HG03432 (cell line): ENCODE results near the gene RBPJL.

Source experiments
- ATAC-seq: cut with Tn5 transposase; IDR thresholded peaks from one replicate; pipeline ENCODE4 v1.9.1; 2021; ENCODE audit warnings: mild to moderate bottlenecking, moderate library complexity; ENCODE audit not compliant: unreplicated experiment

The RBPJL gene

DNA sequence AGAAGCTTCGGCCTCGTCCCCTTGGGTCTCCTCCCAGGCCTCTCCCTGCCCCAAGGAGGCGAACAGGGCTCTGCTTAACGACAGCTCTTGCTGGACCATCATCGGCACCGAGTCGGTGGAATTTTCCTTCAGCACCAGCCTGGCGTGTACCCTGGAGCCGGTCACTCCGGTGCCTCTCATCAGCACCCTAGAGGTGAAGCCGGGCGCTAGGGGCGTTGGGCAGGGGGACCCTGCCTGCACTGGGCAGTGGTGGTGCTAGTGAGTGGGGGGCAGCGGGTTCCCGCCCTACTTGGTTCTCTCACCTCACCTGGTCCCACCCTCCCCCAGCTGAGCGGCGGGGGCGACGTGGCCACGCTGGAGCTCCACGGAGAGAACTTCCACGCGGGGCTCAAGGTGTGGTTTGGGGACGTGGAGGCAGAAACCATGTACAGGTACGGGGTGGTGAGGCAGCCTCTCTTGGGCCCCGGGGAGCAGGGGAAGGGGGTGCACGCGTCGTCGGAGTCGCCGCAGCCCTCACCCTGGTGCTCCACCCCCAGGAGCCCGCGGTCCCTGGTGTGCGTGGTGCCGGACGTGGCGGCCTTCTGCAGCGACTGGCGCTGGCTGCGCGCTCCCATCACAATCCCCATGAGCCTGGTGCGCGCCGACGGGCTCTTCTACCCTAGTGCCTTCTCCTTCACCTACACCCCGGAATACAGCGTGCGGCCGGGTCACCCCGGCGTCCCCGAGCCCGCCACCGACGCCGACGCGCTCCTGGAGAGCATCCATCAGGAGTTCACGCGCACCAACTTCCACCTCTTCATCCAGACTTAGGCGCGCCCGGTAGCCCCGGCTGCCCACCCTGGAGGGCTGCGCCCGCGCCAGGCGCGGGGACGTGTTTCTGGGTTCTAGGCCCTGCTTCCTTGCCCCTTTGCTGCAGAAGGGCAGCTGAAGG is 9.8 kb downstream of the RBPJL start:
- no peak for ATAC-seq

DNA sequence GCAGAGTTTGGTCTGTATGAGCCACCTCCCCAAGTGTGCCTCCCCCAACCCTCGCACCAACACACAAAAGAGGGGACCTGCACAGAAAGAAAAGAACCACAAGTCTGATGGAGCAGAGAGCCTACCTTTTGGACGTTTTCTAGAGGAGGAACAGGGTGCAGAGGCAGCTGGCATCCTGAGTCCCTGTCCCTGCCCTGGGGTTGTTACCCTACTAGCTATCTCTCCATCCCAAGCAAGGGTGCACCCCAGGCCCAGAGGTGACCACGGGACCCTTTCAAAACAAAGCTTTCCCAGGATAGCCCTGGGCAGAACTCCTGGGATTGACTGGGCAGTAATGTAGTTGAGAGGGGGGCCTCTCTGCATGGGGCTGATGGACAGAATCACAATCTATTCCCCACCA is 11.2 kb downstream of the RBPJL start:
- no peak for ATAC-seq

DNA sequence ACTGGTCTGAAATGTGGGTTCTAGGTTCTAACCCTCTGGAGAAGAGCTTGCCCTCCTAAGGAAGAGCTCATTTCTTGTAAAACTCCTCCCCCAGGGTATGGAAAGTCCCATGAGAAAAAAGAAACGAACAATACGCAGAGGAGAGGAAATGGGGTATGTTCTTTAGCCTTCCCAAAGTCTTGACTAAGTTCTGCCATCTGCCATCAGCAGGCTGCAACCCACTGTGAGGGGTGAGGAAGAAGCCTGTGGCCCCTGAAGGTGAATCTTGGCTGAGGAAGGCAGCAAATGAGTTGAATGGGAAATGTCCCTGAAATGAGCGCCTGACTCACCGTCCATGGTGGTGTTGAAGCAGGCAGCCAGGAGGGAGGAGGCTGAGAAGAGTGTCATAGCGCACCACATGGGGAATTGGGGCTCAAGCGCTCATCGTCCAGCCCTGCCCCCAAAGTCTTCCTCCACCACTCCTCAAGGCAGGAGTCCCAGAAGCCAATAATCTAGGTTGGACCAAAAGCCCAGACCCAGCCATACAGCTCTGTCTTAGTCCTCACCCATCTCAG is 11.8 kb downstream of the RBPJL start:
- ATAC-seq, result no peak

DNA sequence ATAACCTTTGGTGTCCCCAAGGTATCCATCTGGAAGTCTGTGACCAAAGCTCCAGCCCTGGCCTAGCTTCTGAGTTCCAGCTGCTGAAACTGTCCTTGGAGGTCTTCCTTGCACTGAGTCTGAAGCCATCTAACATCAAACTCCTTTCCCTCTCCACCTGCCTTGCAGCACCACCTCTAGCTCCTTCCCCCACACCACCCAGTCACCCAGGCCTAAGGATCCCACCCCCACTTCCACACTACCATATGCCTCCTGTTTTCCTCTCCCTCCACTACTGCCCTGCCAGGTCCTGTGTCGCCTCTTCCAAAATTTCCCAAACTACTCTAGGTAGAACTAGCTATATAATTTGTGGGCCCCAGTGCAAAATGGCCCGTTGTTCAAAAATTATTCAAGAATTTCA is 12.3 kb downstream of the RBPJL start:
- no peak for ATAC-seq

DNA sequence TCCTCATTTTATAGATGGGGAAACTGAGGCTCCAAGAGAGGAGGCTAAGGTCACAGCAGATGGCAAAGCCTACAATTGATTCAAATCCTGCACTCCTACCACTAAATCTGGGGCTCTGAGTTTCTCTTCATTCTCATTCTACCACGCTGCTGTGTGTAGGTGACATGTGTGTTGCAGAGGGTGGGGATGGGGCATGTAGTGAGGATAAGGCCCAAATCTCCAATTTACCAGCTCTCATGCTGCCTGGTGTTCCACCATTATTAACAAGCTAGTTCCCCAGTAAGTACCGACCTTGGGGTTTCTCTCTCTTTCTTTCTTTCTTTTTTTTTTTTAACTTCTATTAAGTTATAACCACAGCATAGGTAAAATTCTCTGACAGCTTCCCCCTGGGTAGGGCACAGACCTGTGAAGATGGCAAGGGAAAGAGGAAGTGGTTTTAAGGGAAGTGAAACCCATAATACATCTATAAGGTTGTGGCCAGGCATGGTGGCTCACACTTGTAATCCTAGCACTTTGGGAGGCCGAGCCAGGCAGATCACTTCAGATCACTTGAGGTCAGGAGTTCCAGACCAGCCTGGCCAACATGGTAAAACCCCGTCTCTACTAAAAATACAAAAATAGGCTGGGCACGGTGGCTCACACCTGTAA is 14.4 kb downstream of the RBPJL start:
- ATAC-seq, result peak; percentile 82

DNA sequence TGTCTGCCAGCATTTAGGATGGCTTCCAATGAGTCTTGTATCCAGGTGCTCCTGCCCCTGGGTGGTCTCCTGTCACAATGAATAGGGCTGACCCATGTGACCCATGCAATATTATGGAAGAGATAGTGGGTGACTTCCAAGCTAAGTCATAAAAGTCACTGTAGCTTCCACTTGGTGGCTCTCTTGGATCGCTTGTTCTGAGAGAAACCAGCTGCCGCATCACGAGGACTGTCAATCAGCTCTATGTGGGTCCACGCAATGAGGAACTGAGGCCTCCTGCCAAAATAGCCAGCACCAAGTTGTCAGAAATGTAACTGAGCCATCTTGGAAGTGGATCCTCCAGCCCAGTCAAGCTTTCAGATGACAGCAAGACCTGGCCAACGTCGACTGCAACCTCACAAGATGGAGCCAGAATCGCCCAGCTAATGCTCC is 16.3 kb downstream of the RBPJL start:
- ATAC-seq, result no peak

DNA sequence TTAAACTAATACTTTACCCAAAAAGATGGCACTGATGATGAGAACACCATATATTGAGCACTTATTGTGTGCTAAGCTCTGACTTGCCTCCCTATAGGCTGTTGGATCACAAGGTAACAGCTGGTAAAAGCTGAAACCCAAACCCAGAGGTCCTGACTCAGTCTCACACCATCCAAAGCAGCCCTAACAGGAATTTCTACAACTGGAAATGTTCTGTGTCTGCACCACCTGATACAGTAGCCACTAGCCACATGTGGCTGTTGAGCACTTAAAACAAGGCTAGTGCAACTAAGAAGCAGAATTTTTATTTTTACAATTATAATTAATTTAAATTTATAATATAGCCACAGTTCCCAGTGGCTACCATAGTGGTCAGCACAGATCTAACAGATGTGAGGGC is 17.1 kb downstream of the RBPJL start:
- no peak for ATAC-seq

DNA sequence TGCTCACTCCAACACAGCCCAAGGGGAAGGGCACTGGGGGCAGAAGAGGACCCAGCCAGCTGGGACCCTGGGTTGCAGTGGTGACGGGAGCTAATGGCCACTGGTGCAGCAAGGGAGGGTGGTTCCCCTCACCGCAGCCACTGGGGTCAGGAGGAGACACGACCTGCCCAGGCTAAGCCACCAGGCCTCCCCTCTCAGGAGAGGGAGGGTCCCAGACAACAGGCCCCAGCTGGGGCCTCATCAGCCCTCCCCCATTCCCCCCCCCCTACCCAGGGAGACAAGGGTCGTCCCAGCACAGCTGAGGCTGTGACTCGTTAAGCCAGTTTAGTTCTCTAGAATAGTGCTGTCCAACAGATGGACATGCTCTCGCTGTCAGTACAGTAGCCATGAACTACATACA is 18.7 kb downstream of the RBPJL start:
- ATAC-seq, result no peak

DNA sequence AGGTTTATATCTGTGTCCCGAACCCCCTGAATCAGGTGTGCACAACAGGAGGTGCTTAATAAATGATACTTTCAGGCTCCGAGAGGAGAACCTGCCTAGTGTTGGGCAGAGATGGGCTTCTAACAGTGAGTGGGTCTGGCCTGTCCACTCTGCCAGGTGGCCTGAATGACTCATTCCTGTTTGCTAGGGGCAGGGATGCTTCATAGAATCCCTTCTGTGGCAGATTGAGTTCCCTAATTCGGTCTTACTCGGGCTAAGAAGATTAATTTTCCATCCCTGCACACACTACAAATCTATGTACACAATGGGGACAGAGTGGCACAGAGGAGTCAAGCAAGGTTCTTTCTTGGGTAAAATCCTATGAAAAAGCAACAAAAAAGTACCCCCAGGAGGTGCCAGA is 21.8 kb downstream of the RBPJL start:
- no peak for ATAC-seq

DNA sequence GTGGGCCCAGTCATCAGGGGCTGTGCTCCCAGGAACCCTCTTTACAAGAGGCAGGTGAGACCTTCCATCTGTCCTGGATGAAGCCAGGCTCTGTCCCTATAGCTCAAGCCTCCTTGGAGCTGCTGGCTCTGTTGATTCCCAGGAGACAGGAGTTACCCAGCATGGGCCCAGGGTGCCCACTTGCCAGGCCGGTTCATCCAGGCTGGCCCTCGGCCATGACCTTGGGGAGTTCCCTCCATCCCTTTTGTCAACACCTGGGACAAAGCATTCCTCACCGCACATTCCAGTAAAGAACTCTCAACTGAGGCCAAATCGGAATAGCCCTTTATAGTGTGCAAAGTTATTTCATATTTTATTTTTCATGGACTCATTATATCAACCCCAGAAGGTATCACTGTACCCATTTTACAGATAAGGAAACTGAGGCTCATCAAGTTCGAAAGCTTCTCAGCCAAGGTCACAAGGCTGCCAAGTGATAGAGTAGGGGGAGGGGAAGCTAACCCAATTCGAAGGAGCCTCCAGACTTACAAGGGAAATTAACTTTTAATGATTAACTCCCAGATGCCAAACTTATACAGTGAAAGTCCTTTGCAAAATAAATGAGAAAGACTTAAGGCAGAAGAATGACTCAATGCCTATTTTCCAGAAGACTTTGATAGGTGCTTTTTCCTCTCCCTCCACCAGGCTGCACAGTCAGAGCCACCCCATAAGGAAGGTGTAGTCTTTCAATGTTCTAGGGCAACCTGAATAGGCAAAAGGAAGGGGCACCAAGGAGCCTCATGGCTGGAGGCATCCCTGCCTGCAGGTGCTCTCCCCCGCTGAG is 23.1 kb downstream of the RBPJL start:
- ATAC-seq, result no peak

DNA sequence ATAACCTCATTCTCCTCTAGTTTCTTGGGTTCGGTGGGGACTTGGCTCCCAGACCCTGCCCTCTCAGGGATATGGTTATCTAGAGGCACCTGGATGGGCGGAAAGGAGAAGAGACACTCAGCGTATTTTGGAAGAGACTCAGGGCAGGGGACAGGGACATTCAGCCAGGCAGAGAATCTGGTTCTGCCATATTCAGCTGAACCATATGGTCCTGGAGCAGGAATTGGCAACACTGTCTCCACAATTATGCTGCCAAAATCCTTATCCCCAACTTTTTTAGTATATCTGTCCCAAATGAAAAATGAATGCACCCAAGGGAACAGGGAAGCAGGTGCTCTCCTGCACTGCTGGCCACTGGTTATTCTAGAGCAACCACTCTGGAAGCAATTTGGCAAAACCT is 23.8 kb downstream of the RBPJL start:
- ATAC-seq, result no peak

DNA sequence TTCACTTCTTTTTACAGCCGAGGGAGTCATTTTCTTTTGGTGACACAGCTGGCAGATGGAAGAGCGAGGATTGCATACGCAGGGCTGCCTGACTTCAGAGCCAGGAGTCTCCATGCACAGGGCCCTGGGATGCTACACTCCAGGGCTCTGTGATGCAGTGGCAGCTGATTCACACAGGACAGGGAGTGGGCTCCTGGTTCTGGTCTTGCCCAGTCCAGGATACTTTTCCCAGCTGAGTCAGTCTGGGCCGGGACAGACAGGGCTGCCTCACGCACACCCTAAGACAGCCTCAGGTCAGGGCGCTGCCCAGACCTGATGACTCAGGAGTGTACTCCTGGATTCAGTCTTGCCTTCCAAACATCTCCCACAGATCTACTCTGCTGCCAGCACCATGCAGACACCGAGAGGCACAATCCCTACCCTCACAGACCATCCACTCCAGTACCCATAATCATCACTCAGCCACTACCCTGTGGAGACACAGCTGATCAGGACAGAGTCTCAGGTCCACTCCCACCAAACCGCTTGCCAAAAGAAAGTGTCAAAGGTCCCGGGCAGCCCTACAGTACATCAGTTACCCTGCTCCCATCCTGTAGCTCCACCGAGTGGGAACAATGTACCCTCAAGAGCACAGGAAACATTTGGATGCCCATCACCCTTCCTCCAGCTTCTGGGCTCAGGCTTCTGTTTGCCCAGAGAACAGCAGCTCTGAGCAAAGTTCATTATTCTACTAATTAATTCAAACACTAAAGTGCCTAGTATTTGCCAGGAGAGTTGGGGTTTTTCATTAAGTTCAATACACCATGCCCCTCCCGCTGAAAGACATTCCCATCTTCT is 30.1 kb downstream of the RBPJL start:
- no peak for ATAC-seq

DNA sequence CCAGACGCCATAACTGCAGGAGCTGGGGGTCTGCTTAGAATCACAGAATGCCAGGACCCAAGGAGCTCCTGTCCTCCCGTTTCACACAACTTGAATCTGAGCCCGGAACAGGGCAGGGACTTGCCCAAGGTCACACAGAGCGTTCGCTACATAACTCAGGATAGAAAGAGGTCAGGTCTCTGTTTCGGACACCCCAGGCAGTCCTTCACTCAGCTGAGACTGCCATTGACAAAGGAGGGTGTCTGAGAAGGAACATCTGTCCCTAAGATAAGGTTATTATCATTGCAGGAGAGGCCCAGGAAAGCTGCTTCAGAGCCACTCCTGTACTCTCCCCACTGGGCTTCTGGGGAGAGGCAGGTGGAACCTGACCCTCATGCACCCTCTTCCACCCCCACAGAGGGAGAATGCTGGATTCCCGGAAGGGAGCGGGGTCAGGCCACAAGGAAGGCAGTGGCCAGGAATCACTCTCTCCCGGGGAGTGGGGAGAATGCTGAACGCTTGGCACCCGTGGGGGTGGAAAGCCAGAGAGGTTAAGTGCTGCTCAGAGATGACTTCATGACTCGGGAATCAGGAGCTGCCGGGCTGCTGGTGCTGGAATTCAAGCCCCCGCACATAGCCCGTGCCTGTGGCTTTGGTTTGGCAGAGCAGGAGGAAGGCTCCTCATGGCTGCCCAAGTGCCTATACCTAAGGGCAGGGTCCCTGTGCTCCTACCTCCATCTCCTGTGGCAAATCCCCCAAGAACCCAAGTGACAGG is 30.9 kb downstream of the RBPJL start:
- no peak for ATAC-seq

DNA sequence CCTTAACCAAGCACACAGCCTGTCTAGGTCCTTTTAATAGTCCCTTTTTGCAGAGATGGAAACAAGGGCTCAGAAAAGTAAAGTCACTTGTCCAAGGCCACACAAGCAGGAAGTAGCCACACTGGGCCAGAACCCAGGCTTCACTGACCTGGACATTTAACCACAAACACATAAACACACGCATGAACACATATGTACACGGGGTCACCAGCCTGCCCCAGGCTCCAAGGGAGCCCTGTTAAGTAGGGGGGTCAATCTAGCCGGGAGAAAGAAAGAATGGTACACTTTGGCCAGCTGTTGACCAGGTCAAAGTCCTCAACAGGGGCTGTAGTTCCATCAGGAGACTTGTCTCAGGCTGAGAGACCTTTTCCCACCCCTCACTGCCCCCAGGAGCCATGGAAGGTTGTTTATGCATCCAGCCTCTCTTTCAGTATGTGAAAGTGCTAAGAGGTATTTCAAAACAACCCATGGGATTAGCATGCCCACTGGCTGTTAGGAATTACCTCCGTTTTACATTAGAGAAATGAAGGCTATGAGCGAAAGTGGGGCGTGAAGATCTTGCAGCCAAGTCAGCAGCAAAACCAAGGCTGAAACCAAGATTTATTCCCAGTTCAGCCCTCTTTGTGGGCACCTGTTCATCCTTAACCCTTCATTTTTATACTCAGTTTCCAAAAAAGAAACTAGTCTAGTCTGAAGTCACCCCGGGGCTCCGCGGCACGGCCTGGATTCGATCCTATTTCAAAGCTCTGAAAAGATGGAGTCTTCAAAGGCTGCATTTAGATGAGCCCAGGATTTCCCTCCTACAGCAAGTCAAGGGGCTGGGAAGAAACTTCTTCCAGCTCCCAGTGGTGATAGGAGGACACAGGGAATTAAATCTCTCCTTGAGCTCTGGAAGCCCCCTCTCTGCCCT is 31.7 kb downstream of the RBPJL start:
- ATAC-seq, result no peak

DNA sequence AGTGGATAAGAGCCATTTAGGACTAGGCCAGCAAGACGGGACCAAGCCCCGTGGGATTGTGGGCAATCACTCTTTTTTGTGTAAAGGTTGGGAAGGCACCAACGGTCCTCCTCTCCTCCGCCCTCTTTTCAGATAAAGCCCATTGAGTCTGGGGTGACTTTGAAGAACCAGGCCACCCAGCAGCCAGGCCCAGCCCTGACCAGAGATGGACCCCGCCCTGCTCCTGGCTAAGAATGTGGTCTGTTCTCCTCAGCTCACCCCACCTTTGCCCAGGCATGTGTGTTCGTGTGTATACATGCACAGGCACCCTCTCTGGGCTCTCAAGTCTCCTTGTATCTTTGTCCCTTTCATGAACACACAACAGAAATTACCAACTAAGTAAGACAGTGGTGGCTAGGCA is 32.4 kb downstream of the RBPJL start:
- ATAC-seq, result no peak

DNA sequence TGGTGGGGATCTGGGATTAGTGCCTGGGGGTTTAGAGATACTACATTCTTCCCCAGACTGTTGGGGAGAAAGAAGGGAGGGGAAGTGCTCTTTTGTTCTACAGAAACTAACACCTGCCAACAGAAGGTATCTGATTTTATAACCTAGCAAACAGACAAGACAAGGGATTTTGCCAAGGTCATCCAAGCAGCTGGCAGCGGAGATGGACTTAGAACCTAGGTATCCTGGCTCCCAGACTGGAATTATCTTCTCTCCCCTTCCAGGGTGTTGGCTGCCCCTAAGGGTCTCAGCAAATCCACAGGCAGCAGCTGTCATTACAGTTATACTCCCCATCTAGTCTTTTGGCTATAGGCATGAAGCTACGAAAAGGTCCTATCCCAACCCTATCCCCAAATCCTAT is 33.2 kb downstream of the RBPJL start:
- no peak for ATAC-seq

DNA sequence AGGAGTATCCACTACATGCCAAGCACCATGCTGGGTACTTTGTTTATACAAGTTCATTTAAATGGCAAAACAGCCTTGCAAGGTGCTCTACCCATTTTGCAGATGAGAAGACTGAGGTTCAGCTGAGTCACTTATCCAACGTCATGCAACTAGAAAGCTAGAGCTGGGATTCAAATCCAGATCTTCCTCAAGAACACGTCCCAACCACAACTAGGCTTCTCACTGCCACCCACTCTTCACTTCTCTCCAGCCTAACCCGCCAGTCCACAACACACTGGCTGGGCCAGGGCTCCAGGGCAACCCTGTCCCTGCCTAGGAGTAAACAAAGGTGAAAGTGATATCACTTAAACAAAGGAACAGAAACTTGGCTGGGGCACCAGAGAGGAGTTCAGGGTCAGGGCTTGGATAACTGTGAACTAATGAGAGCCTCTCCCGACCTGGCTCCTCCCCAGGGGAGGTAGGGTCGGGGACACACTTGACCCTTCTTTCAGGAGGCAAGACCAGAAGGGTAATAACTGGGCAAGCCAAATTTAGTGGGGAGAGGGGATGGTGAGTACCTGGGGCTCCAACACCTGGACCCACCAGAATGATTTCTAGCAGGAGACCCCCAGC is 33.7 kb downstream of the RBPJL start:
- no peak for ATAC-seq

DNA sequence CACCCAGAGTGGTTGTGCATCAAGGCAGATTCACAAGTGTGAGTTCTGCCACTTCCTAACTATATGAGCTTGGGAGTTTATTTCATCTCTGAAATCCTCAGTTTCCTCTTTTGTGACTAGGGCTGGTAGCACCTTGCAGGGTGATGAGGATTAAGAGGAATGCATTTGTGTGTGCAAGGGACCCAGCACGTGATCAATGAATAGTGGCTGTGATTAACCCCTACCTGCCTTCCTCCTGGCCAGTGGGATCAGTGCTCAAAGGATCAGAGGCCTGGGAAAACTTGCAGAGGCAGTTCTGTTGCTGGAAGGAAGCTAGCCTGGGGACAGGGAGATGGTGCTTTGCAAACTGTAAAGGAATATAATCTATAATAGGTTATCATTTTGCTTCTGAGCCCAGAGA is 34.3 kb downstream of the RBPJL start:
- ATAC-seq, result no peak
